GM18505 (cell line): Measurements from ENCODE around the gene PROSER1.

Experiments used
- ATAC-seq: cut with Tn5 transposase; IDR thresholded peaks from one replicate; pipeline ENCODE4 v1.9.1; 2021; ENCODE audit not compliant: unreplicated experiment
- POLR2A ChIP-seq: IDR thresholded peaks from 4 replicates; pipeline ENCODE4 v1.6.1; 2011; ENCODE audit warnings: borderline replicate concordance; ENCODE audit not compliant: insufficient read depth, insufficient read length; ENCODE audit errors: extremely low read depth

PROSER1 gene

DNA sequence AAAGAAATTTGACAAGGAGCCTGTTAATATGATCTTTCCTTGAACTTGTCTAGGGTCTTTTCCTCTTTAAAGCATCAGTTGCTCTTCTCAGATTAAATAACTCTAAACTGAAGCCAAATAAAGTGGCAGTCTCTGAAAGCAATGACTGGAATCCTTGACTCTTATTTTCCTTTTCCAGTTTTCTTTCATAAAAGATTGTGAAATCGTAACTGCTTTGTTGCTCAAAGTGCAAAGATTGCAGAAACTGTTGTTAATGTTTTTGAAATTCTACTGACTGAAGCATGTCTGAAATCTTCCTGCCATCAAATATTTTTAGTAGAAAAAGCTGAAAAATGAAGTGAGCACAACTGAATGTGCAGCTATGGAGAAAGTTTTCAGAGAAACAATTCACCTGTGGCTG, 2.3 kb upstream of the PROSER1 start:
- ATAC-seq = no peak

DNA sequence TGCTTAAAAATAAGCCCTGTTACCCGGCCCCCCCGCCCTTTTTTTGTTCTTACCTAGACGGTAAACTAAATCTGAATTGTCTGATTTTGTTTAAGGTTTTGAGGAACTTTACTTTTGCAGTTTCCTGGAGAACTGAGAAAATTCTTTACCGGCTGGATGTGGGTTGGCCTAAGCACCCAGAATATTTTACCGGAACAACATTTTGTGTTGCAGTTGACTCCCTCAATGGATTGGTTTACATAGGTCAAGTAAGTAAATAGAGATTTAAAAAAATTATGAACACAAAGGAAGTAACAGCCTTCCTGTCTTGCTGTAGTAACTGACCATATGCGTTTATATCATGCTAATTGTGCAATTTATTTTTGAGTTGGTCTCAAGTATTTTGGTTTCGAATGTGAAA, 1.2 kb upstream of the PROSER1 start:
- no peak for ATAC-seq
- no peak for TF ChIP-seq POLR2A

More for the DNA sequence above, 2.3 kb upstream of the PROSER1 start:
- no peak for TF ChIP-seq POLR2A

DNA sequence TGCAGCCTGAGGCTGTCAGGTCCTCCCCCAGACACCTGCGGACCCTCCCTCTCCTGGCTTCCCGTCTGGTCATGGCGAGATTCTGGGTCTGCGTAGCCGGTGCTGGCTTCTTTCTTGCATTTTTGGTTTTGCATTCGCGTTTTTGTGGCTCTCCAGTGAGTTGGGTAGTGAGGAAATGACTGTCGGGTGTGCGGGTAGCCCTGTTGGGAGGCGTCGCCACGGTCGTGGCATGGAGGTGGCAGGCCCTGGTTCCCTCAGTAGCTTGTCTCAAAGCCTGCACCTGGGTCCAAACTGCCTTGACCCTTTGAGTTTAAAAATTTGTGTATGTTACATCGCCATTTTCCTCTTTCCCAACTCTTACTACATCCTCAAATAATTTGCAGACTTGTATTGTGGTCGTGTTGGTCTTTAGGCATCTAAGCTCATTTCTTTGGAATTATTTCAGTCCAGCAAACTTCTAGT, 711 bp upstream of the PROSER1 start:
- peak; percentile 43 for TF ChIP-seq POLR2A
- peak; percentile 38 for ATAC-seq

DNA sequence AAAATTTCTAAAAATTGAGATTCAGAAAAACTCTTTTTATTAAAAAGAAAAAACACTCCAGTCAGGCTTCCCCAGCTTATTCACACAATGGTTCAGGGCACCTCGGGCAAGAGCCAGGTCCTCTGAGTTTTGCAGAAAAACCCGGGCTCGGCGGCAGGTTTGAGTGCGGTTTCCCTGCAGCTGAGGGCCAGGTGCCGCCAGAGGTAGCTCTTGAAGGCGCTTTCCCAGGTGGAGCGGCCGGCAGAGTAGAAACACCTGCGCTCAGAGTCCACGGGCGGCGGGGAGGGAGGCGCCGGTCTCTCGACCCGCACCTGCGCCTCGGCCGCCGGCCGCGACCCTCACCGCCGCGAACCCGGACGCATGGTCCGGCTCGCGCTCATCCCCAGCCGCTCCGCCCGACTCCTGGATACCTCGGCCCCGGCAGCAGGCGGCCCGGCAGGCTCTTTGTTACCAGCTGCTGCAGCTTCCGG, 444 bp downstream of the PROSER1 start:
- no peak for ATAC-seq
- no peak for TF ChIP-seq POLR2A

DNA sequence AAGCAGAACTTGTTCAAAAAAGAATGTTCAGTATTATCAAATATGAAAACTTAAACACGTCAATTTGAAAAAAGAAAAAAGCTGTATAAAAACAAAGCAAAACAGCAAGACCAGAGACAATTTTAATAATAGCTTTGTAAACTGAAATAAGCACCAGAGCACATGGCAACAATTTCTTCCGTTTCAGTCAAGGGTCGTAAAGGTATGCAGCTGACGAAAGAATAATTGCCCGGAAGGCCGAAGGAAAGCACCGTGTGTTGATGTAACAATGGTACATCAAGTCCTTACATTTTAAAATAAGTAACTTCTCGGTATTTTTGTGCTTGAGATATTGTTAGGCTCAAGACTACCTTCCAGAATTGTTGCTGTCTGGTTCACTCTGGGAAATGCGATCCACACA, 1.7 kb downstream of the PROSER1 start:
- no peak for TF ChIP-seq POLR2A
- ATAC-seq = no peak

DNA sequence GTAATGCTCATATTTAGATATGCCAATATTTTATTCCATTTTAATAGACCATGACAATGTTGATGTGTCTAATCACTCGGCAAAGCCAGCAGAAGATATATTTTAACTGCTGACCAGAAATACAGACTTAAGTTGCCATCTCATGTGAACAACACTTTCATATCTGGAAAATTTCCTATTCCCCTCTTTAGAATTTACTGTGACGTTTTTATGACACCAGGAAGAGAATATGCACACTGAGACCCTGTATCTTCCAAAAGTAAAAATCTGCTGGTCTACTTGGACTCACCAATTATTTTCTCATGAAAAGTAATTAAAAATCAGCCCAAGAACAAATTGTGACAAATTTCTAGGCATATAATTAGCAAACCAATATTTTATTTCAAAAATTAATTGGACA, 2.1 kb downstream of the PROSER1 start:
- TF ChIP-seq POLR2A = no peak
- ATAC-seq = no peak

DNA sequence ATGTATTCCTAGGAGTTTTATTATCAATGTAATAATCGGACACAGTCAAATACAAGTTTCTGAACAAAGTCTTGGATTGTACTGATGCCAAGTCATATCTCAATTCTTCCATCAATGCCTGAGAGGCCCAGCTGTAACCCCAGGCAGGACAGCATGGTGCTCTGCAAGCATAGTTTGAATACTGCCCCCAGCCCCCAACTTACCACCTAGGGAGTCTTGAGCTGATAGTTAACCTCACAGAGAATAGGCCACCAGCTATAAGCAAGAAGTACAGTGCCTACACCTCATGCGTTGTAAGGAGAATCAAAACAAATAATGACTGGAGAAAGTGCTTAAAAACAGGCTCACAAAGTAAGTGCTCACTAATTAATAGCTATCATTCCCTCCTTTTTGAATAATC, 2.7 kb downstream of the PROSER1 start:
- no peak for TF ChIP-seq POLR2A
- ATAC-seq = no peak

DNA sequence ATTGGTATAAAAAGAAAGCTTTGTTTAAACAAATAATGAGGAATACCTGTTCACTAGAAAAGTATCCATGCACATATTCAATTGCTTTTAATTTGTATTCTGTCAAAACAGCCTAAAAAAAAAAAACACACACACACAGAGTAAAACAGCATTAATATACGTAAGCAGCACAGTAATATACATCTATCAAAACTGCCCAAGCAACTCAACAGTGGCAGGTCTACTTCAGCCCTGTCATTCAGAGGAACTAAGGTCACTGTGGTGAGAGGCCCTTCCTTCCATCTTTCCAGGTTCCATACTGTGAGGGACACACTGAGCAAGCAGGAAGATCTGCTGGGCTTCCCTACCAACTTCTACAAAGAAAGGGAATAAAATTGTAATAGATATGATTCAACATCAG, 3.8 kb downstream of the PROSER1 start:
- ATAC-seq = no peak
- TF ChIP-seq POLR2A = no peak

DNA sequence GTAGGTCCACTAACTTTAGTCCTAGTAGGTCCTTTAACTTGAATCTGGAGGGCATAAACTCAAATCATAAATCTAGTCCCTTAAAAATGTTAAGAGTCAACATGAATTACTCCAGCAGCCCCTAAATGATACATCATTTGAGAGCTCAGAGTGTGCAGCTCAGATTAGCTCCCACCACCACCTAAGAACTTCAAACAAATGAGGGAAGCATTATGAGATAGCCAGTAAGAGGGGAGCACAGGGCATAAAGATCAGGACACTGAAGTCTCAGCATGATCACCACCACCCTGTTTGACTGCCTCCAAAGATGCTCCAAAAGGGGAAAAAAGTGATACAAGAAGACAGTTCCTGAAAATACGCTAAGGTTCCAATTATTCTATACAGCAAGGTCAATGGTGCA, 5.7 kb downstream of the PROSER1 start:
- TF ChIP-seq POLR2A = no peak
- ATAC-seq = no peak

DNA sequence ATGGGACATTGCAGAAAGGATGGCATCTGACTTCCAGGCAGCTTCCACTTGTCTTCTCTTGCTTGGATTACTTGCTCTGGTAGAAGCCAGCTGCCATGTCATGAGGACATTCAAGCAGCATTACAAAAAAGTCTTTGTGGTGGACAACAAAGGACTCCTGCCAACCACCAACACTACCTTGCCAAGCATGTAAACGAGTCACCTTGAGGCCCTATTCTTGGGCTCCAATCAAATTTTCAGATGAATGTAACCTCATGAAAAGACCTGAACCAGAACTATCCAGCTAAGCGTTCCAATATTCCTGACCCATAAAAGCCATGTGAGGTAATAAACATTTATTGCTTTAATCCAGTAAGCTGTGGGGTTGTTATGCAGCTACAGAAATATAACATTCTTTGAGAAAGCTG, 12.5 kb downstream of the PROSER1 start:
- ATAC-seq = no peak
- no peak for TF ChIP-seq POLR2A

DNA sequence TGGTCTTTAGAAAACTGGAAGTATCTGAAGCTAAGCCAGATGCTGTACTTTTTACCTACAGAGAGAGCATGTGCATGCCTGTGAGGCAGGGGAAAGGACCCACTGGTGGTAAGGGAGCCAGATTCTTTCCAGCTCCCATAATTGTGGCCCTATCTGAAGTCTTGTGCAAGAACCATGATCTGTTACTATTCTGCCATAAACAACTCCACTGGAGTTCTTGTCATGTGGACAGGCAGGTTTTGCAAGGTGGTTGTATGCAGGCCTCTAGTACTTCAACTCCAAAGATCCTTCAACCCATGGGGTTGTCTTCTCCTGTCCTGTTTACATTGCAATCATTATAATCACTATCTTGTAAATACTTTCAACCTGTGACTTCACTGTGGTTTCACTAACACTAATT, 14.1 kb downstream of the PROSER1 start:
- TF ChIP-seq POLR2A = no peak
- no peak for ATAC-seq

DNA sequence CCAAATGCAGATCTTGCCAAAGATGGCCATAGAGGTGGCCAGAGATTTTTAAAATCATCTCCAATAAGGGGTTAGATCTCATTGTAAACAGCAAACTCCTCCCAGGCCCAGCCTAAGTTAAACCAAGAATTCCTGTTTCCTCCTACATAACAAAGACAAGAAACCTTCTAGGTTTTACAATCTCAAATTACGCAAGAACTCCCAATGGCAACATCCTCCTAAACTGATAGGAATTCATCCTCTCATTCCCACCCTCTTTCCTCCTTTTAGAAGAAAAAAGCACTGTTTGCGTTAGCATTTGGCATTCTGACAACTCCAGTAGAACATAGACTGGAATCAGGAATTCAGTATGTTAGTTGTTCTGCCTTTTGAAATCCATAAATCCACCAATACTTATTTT, 14.6 kb downstream of the PROSER1 start:
- no peak for ATAC-seq
- TF ChIP-seq POLR2A = no peak

DNA sequence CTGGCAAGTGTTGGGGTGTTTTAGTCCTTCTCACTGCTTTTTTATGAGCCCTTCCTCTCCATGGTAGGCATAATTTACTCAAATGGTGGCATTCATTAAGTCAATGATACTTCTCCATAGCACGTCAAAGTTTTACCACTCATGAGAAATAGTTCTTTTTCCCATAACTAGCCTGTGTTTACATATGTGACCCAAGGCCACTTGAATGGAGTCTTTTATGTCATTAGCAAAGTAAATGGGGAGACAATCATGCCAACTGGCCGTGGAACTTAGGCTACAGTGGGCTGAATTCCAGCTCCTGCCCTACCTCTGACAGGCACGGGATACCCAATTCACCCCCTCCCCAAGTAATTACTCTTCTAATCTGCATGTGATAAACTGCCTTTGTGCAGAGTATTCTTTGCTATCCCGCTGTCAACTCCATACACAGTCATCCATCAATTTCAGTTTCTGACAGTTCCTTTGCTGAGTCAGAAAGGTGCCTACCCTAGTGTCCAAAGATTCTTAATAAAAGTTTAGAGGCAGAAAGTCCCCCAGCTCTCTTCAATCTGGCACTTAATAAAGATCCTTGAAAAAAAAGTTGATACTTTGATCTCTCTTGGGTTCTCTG, 16.9 kb downstream of the PROSER1 start:
- no peak for TF ChIP-seq POLR2A

DNA sequence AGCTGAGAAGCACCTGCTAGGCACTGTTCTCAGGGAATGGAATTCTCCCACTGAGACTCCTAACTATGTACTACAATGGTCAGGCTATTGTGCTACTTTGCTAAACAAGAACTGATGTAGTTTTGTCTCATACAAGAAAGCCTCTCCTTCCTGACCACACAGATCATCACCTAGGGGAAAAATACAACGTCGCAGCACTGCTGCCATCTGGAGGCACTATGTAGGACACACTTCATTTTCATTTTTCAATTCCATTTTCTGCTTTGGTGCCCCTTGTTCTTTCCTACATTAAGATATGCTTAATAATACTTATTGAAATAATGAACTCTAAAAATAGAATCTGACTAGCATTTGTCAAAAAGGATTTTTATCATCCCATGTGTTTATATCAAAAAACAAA, 21.1 kb downstream of the PROSER1 start:
- ATAC-seq = peak; percentile 75
- TF ChIP-seq POLR2A = no peak

More for the DNA sequence above, 16.9 kb downstream of the PROSER1 start:
- ATAC-seq = no peak

DNA sequence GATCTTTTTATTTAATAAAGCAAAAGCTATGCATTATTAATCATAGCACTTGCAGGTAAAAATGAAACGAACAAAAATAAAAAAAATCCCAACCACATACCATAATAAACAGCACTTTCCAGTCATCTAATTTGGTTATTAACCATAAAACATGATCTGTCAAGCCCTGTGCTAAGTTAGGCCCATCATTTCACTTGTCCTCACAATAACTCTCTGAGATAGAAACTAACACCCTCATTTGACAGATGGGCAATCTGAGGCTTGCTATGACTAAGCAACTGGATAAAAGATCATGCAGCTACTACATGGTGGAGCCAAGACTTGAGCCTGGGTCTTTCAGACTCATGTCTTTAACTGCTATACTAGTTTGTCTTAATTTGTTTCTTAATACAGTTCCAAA, 21.8 kb downstream of the PROSER1 start:
- ATAC-seq = peak; percentile 84
- no peak for TF ChIP-seq POLR2A
